A673 (cell line): Measurements from ENCODE around the gene SYT7. TPM values are rescaled to one million over a fixed set of nuclear protein-coding genes. Genes with fewer than 3 reads are reported as not detected.

Experiments
- BruUV-seq: library from RNA; stranded (reverse); fragments of 400-500 nt; replicated peaks from 2 replicates; lab custom pipeline; 2021; lab: Mats Ljungman, UMichigan
- CTCF ChIA-PET: fragments of 300-600 bp; sonication (Branson Sonifier 250); formaldehyde crosslinking; loops from one replicate; lab custom pipeline; 2022; ENCODE audit warnings: antibody characterized with exemption; lab: Charles Lee
- POLR2A ChIA-PET: fragments of 300-600 bp; sonication (Branson Sonifier 250); formaldehyde crosslinking; loops from one replicate; lab custom pipeline; 2022; ENCODE audit warnings: antibody characterized with exemption; ENCODE audit not compliant: low non-redundant PET; lab: Charles Lee
- DNase-seq: peaks from one replicate; pipeline ENCODE4 v3.0.0-alpha.2; 2015; ENCODE audit warnings: low spot score
- H3K27ac ChIP-seq: fragments of 200-600 bp; sonication (generic); 2 replicates; pipeline ENCODE4 v1.5.1; 2016; ENCODE audit warnings: mixed run types, low read depth, mild to moderate bottlenecking, mixed read lengths, antibody characterized with exemption, low read length; ENCODE audit not compliant: poor library complexity, severe bottlenecking
- H3K27me3 ChIP-seq: fragments of 200-600 bp; sonication (generic); replicated peaks from 2 replicates; pipeline ENCODE4 v1.6.1; 2017; ENCODE audit warnings: mixed run types, low read depth, mild to moderate bottlenecking, mixed read lengths, antibody characterized with exemption, low read length; ENCODE audit not compliant: insufficient read depth, poor library complexity
- H3K36me3 ChIP-seq: fragments of 200-600 bp; sonication (generic); 2 replicates; pipeline ENCODE4 v1.6.1; 2016; ENCODE audit warnings: mixed run types, mild to moderate bottlenecking, mixed read lengths, antibody characterized with exemption, low read length; ENCODE audit not compliant: insufficient read depth, poor library complexity, severe bottlenecking
- H3K4me1 ChIP-seq: fragments of 200-600 bp; sonication (generic); 2 replicates; pipeline ENCODE4 v1.6.1; 2017; ENCODE audit warnings: mixed run types, mild to moderate bottlenecking, mixed read lengths, antibody characterized with exemption, low read length; ENCODE audit not compliant: insufficient read depth, poor library complexity, severe bottlenecking
- H3K4me3 ChIP-seq: fragments of 200-600 bp; sonication (generic); 2 replicates; pipeline ENCODE4 v1.5.1; 2016; ENCODE audit warnings: low read depth, mixed run types, mild to moderate bottlenecking, mixed read lengths, low read length; ENCODE audit not compliant: poor library complexity, severe bottlenecking
- H3K9me3 ChIP-seq: fragments of 200-600 bp; sonication (generic); 2 replicates; pipeline ENCODE4 v1.6.1; 2016; ENCODE audit warnings: mixed run types, low read depth, mild to moderate bottlenecking, mixed read lengths, antibody characterized with exemption, low read length; ENCODE audit not compliant: poor library complexity, severe bottlenecking
- EZH2 ChIP-seq: fragments of 200-600 bp; sonication (generic); IDR thresholded peaks from 2 replicates; pipeline ENCODE4 v1.6.1; 2017; ENCODE audit warnings: borderline replicate concordance, low read depth, mild to moderate bottlenecking, mixed read lengths, antibody characterized with exemption, low read length; ENCODE audit not compliant: poor library complexity, severe bottlenecking
- intact Hi-C: fragments of 100-400 bp; cut with micrococcal nuclease; formaldehyde crosslinking; loops from one replicate; pipeline ENCODE4 v1.10.0; 2022; ENCODE audit not compliant: unreplicated experiment
- total RNA-seq: library from RNA; stranded (reverse); gene quantifications from 2 replicates; pipeline ENCODE4 v1.2.3, GENCODE V29; 2021
- TF ChIP-seq, protein P1 (sequence below): fragments of 300-800, 200-600 bp; sonication (generic); conservative IDR thresholded peaks from 2 replicates; pipeline ENCODE4 v1.5.1; 2017; ENCODE audit warnings: low read depth, mild to moderate bottlenecking, antibody characterized with exemption, low read length, moderate library complexity, mixed read lengths

Gene SYT7
- total RNA-seq, 1 experiment from 2014 or later: 1.3 TPM

DNA sequence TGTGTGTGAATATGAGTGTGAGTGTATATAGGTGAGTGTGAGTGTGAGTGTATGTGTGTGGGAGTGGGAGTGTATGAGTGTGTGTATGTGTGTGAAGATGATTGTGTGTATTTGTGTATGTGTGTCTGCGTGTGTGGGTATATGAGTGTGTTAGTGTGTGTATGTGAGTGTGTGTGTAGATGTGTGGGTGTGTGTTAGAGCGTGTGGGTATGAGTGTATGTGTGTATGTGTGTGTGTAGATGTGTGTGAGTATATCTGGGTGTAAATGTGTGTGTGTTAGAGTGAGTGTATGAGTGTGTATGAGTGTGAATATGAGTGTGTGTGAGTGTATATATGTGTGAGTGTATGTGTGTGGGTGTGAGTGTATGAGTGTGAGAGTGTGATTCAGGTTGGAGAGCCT lies 83.4 kb downstream of the SYT7 start:
- H3K27ac ChIP-seq: no peak overlapping the region
- no peak for TF ChIP-seq EZH2
- TF ChIP-seq, protein P1, sequence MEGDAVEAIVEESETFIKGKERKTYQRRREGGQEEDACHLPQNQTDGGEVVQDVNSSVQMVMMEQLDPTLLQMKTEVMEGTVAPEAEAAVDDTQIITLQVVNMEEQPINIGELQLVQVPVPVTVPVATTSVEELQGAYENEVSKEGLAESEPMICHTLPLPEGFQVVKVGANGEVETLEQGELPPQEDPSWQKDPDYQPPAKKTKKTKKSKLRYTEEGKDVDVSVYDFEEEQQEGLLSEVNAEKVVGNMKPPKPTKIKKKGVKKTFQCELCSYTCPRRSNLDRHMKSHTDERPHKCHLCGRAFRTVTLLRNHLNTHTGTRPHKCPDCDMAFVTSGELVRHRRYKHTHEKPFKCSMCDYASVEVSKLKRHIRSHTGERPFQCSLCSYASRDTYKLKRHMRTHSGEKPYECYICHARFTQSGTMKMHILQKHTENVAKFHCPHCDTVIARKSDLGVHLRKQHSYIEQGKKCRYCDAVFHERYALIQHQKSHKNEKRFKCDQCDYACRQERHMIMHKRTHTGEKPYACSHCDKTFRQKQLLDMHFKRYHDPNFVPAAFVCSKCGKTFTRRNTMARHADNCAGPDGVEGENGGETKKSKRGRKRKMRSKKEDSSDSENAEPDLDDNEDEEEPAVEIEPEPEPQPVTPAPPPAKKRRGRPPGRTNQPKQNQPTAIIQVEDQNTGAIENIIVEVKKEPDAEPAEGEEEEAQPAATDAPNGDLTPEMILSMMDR: no peak
- no TSS peak for BruUV-seq
- H3K36me3 ChIP-seq: no peaks in the 10 kb centered on the region
- intact Hi-C loops: no loop called here
- no peak for DNase-seq
- CTCF ChIA-PET: interaction anchor here (0.6 kb wide), 1 partner anchor 41 kb away, joined by 9 read pairs; no protein-coding TSS in a partner anchor
- peaks cover 10% of the 10 kb centered on the region for H3K4me1 ChIP-seq
- H3K4me3 ChIP-seq: no peak overlapping the region
- no peaks in the 10 kb centered on the region for H3K9me3 ChIP-seq
- H3K27me3 ChIP-seq: no peaks in the 10 kb centered on the region
- POLR2A ChIA-PET: no interaction called here

DNA sequence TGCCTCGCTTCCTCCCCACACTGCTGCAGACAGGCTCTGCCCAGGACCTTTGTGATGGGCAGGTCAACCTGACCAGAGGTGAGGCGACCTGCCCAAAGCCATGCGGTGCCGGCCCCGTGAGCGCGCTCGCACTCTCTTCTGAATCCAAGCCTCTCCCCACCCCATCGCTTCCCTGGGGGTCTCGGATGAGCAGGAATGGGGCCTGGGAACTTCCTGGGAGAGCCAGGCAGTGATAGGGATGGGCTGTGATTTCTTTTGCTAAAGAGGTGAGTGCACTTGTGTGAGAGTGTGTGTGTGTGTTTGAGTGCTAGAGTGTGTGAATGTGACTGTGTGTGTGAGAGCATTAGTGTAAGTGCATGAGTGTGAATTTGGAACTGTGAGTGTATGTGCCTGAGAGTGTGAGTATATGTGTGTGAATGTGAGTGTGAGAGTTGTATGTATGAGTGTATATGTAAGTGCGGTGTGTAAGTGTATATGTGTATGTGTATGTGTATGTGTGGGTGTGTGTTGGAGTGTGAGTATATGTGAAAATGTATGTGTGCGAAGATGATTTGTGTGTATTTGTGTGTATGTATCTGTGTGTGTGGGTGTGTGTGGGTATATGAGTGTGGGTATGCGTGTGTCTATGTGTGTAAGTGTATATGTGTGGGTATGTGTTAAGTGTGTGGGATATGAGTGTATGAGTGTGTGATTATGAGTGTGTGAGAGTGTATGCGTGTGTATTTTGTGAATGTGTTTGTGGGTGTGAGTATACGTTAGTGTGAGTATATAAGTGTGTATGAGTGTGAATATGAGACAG lies 84.1 kb downstream of the SYT7 start:
- Histone ChIP-seq H3K4me1 (peaks cover 10% of the 10 kb centered on the region), H3K9me3 (no peaks in the 10 kb centered on the region), H3K36me3 (no peaks in the 10 kb centered on the region), H3K27me3 (no peaks in the 10 kb centered on the region), H3K27ac (no peak overlapping the region), H3K4me3 (no peak overlapping the region)
- POLR2A ChIA-PET: no interaction called here
- CTCF ChIA-PET: no interaction called here
- DNase-seq: no peak
- intact Hi-C loops: no loop called here
- TF ChIP-seq, protein P1: no peak
- TF ChIP-seq EZH2: no peak
- BruUV-seq: no TSS peak

DNA sequence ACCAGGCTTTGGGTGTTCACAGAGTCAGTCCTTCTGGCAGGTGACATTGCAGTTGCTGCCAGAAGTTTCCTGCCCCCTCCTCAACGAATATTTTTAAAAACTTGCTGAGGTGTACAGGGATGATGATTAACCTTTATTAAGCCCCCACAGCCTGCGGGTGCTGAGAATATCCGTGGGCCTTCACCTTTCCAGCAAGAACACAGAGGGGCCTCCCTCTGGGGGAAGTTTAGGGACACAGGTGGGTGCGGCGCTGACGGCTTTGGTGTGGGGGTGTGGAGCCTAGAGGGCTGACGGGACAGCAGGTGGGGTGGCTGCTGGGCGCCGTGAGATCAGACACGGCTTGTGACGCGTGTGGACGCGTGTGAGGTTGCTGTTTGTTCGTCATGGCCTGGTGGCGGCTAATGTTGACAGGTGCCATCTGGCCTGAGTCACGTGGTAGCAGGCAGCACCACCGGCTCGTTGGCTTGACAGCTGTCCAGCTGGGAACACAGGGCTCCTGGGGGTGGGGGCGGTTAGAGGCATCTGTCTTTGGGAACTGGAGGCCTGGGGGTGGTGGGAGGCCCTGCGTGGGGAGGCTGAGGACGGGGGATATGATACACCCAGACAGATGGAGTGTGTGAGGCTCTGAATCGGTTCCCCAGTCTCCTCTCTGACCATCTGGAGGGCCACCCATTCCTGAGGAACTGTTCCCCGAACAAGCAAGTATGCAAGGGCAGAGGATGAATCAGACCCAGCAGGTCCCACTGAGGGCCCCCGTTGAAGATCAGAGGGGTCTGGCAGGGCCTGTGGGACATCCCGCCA lies 84.9 kb downstream of the SYT7 start:
- H3K9me3 ChIP-seq: no peaks in the 10 kb centered on the region
- POLR2A ChIA-PET: no interaction called here
- BruUV-seq: no TSS peak

More for the DNA sequence above, 84.9 kb downstream of the SYT7 start:
- intact Hi-C loops: no loop called here
- CTCF ChIA-PET: no interaction called here
- no peak overlapping the region for H3K4me3 ChIP-seq
- H3K27ac ChIP-seq: no peak overlapping the region
- H3K4me1 ChIP-seq: peaks cover 10% of the 10 kb centered on the region
- no peak for TF ChIP-seq EZH2
- TF ChIP-seq, protein P1: no peak
- DNase-seq: no peak
- H3K36me3 ChIP-seq: no peaks in the 10 kb centered on the region
- no peaks in the 10 kb centered on the region for H3K27me3 ChIP-seq
